Activated CD8-positive, alpha-beta memory T cell treated with anti-CD3 and anti-CD28 coated beads, Interleukin-2, amount 50 U/mL, for 1 hour (primary cell): ENCODE results near the gene CX3CR1.
"Not testable (repeated sequence)": the region's sequence is repeated elsewhere in the genome, so short reads cannot be mapped to it uniquely, and the experiment has no call there.

ENCODE experiments used
- DNase-seq: peaks from one replicate; pipeline ENCODE4 v3.0.0-alpha.2; 2020; ENCODE audit errors: extremely low read depth

The CX3CR1 gene, protein sequence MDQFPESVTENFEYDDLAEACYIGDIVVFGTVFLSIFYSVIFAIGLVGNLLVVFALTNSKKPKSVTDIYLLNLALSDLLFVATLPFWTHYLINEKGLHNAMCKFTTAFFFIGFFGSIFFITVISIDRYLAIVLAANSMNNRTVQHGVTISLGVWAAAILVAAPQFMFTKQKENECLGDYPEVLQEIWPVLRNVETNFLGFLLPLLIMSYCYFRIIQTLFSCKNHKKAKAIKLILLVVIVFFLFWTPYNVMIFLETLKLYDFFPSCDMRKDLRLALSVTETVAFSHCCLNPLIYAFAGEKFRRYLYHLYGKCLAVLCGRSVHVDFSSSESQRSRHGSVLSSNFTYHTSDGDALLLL

DNA sequence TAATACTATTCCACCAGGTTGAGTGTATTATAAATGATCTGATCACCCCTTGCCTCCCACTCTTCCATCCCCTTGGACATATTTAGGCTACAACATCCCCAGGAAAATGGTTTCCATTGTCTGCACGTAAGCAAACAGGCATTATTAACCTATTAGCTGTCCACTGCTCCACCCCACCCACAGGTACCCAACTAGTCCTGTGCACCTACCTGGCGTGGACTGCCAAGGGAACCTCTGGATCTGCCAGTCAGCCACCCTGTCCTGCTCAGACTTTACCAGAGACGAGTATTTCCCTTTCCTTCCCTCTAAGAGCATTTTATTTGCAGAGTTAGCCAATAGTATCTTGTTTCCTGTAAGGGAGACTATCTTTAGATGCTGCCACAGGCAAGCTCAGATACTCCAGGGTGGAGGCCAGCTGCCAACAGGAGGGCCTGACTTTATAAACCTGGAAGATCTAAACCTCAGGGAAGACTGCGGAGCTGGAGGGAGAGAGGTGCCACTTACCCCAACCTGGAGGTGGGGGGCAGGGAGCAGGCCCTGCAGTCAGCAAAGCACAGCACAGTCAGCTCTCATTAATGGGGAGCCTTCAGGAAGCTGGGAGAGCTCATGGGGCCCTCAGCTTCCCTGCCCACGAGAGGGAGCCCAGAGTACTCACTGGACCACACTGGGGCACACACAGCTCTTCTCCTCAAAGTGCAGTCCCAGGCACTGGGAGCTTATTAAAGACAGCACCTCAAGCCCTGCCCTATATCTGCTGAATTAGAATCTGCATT lies at the start of gene CX3CR1:
CX3CR1 (minus strand) TSS at position 292 of the 773 bp plus-strand sequence. CDS start 13,527 bp downstream, outside the sequence.
- DNase-seq: no peak

DNA sequence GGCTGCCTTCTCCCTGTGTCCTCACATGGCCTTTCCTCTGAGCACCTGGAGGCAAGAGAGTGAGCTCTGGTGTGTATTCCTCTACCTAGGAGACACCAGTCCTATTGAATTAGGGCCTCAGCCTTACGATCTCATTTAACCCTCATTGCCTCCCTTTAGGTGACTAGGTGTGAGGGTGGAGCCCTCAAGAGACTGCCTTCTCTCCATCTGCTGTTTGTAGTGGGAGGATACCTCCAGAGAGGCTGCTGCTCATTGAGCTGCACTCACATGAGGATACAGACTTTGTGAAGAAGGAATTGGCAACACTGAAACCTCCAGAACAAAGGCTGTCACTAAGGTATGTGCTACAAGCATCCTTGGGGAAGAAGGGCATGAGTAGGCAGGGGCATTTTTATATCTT lies 49.7 kb upstream of the CX3CR1 start, which contains the start of gene CCR8:
CCR8 (plus strand) TSS at position 217 of the 400 bp plus-strand sequence. CDS start 2,623 bp downstream, outside the sequence.
- DNase-seq: no peak

DNA sequence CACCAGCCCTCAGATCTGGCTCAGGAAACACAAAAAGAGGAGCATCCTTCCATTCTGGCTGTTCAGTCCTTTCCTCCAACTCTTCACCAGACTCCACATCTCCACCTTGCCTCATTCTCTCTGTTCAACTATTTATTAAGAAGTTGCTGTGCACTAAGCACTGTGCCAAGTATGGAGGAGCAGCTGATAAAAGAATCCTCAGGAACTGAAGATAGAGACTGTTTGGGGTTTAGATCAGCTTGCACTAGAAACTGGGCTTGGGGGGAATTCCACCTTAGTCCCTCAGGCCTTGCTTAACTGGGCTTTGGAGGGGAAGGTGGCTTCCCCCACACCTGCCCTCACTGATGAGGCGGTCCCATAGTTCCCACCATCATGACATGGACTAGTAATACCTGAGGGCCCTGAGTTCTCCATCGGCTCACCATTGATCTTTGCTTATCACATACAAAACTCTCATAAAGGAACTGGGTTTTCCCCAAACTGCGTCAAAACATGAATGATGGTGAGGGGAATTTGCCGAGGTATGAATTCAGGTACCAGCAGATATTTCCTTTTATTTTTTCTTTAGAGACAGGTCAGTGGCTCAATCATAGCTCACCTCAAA lies 48.0 kb upstream of the CX3CR1 start:
- DNase-seq: no peak

GRCh38 chr3:39327053-39327745 lies 47.4 kb upstream of the CX3CR1 start:
- no peak for DNase-seq

DNA sequence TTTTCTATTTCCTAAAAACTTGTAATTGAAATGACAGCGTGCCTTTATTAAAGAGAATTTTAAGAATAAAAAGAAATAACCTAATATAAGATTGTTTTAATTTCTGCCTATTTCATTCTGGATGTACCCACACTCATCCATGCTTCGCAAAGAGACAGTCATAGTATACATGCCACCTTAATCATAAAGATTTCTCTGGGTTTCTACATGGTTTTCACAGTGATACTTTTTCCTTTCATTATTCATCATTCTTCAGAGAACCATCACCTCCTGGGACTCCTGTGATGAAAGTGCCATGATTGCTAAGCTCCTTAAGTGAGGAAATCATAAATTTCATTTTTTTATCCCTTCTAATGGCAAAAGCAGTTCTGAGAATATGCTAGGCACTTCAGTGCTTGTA lies 45.4 kb upstream of the CX3CR1 start:
- no peak for DNase-seq

DNA sequence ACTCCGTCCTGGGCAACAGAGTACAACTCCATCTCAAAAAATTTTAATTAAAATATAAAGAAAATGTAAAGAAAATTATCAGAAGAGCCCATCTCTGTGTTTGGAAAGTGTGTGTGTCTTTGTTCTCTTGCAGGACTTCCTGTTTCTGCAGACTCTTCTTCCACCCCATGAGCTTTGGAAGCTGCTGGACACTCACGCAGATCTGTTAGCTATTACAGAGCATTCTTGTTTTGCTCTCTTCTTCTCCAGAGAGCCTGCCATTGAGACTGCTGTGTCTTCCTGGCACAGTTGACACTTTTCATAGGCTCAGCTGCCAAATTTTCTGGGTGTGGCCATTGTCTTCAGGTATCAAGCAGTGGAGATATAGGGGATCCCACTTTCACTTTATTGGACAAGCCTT lies 43.7 kb upstream of the CX3CR1 start:
- no peak for DNase-seq

DNA sequence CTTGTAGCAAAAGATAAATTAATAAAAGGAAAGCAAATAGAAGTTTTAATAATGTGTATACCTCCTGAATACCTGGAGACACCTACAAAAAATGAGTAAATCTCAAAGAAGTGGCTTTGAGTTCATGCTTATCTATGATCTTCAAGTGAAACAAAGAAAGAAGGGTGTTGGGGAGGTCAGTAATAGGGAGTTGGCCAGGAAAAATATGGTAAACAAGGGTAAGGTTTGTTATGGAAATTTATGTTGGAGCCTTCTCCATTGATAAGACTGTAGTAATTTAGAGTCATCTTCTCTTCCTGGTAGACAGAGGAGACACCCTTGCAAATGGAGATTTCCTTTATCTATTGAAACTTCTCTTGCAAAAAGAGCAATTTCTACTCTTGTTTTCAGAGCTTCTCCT lies 43.1 kb upstream of the CX3CR1 start:
- no peak for DNase-seq

DNA sequence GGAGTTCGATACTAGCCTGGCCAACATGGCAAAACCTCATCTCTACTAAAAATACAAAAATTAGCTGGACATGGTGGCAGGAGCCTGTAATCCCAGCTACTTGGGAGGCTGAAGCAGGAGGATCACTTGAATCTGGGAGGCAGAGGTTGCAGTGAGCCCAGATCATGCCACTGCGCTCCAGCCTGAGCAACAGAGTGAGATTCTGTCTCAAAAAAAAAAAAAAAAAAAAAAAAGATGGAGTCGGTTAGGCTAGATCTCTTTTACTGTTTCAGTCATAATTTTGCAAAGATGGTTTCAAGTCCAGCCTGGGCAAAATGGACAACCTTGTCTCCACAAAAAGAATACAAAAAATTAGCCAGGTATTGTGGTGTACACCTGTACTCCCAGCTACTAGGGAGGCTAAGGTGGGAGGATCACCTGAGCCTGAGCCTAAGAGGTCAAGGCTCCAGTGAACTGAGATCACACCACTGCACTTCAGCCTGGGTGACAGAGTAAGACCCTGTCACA lies 42.4 kb upstream of the CX3CR1 start:
- DNase-seq: not testable (repeated sequence)

DNA sequence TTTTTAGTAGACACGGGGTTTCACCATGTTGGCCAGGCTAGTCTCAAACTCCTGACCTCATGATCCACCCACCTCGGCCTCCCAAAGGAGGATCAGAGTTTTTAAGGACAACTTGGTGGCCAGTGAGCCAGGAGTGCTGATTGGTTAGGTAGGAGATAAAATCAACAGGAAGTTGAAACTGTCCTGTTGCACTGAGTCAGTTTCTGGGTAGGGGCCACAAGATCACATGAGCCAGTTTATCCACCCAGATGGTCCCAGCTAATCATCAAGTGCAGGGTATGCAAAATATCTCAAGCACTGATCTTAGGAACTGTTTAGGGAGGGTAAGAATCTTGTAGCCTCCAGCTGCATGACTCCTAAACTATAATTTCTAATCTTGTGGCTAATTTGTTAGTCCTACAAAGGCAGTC lies 41.7 kb upstream of the CX3CR1 start:
- DNase-seq: not testable (repeated sequence)

DNA sequence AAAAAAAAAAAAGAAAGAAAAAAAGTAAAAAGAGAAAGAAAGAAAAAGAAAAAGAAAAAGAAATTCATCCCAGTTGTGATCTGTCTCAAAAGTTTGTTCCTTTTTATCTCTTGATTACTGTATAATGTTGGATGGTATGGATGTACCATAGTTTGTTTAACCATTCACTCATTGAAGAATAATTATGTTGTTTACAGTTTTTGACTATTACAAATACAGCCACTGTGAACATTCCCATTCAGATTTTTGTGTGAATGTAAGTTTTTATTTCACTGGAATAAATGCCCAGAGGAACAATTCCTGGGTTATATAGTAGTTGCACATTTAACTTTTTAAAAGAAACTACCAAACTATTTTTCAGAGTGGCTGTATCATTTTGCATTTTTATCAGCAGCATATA lies 39.4 kb upstream of the CX3CR1 start:
- DNase-seq: no peak

DNA sequence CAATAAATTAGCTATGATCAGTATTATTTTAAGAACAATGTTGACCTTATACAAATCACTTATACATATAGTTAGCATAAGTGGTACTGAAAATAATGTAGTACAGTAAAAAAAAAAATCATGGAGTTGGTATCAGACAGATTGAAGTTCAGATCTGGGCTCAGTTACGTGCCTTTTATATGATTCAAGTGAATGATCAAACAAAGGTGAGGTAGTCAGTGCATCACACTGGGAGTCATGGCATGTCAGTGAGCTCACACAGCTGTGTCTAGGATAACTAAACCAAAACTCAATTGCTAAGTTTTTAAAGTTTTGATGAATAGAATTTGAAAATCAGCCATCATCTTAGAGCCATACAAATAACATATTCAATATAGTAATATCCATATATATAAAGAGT lies 38.5 kb upstream of the CX3CR1 start:
- DNase-seq: no peak

- no peak for DNase-seq
Measured at GRCh38 chr3:39317571-39318169, 37.8 kb upstream of the CX3CR1 start.

DNA sequence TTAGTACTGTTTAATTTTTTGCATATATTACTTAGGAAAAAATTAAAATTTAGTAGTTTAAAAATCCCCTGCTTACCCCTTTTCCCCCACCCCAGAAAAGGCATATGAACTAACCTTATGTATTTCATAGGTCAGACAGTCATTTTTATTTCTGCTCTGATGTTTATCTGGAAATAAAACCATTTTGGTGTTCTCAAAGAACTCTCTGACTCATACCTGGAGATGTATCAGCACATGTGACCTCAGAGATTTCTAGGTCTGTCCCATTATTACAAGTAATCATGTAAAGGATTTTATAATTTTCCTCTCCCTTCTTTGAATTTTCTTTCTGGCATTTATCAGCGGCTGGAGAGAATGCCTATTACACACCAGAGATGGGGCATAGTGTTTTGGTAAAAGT lies 35.6 kb upstream of the CX3CR1 start:
- DNase-seq: no peak

GRCh38 chr3:39313289-39313688 lies 33.5 kb upstream of the CX3CR1 start:
- DNase-seq: no peak

- no peak for DNase-seq
Measured at GRCh38 chr3:39302178-39302577, 22.3 kb upstream of the CX3CR1 start.

GRCh38 chr3:39299279-39299678 lies 19.4 kb upstream of the CX3CR1 start:
- no peak for DNase-seq

DNA sequence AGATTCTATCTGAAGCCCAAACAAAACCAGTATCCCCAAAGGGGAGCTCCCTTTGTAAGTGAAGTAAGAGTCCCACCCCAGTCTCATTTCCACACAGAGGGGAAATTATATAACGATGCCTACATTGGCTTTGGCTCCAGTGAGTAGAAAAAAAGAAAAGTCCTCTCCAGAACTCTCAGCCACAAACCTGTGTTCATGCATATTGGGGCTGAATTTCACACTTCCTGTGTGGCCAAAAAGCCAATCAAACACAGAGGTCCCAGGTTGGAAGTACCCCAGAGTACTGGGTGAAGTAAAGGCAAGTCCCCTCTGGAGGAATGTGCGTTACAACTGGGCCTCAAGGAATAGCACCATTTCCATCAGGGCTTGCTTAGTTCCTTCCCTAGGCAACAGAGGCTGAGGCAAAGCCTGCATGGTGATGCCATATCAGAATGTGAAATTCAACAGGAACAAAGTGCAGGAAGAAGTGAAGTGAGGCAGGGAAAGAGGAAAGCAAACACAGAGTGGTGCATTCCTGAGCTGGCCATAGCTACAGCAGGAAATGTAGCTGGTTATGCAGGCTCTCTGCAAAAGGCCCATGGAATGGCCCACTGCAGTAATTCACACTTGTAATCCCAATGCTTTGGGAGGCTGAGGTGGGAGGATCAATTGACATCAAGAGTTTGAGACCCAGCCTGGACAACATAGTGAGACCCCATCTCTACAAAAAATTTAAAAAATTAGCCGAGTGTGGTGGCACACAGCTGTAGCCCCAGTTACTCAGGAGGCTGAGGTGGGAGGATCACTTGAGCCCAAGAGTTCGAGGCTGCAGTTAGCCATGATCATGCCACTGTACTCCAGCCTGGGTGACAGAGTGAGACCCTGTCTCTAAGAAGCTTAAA lies 16.6 kb upstream of the CX3CR1 start:
- DNase-seq: no peak

DNA sequence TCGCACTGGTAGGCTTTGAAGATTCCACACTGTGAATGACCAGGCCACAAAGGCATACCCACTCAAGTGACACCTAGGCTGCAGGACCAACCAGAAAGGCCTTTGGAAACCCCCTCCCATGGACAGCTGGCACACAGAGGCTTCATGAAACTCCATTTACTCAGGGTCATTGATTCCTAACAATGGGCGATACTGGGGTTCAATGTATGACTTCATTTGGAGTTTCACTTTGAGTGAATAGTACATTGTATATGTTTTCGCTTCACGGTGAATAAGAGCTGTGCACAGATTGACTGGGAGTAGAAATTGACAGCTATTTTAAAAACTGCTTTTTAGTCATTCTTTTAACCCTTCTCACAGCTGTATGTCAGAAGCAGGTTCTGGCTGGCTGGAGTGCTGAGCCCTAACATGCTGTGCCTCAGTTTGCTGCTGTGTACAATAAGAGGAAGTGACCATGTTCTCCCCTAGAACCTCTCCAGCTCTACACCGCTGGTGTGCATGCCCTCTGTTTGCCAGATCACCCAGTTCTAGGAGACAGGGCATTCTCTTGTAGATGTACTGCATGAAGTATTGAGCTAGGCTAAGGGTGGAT lies 15.4 kb upstream of the CX3CR1 start:
- no peak for DNase-seq

GRCh38 chr3:39294446-39295183 lies 14.8 kb upstream of the CX3CR1 start:
- DNase-seq: no peak
